NCI-H2107 (cell line): Measurements from ENCODE around the gene RFX3.
"Not testable (repeated sequence)": the region's sequence is repeated elsewhere in the genome, so short reads cannot be mapped to it uniquely, and the experiment has no call there.

Experiments used
- DNase-seq: peaks from one replicate; lab custom pipeline; 2025; lab: John Stamatoyannopoulos, UW

Gene RFX3

GRCh38 chr9:3343671-3344070 lies 182.1 kb downstream of the RFX3 start:
- DNase-seq = no peak

- no peak for DNase-seq
These were observed 183.5 kb downstream of the RFX3 start for GRCh38 chr9:3342159-3342777.

GRCh38 chr9:3337515-3338225 lies 188.1 kb downstream of the RFX3 start:
- DNase-seq = no peak

GRCh38 chr9:3336951-3337350 lies 188.8 kb downstream of the RFX3 start:
- DNase-seq = no peak

GRCh38 chr9:3332802-3333201 lies 193.0 kb downstream of the RFX3 start:
- no peak for DNase-seq

- no peak for DNase-seq
These were observed 194.0 kb downstream of the RFX3 start for GRCh38 chr9:3331801-3332200.

GRCh38 chr9:3330792-3331420 lies 194.9 kb downstream of the RFX3 start:
- DNase-seq = no peak

GRCh38 chr9:3329361-3329760 lies 196.4 kb downstream of the RFX3 start:
- no peak for DNase-seq

GRCh38 chr9:3323714-3324113 lies 202.1 kb downstream of the RFX3 start:
- no peak for DNase-seq

- no peak for DNase-seq
These were observed 204.6 kb downstream of the RFX3 start for GRCh38 chr9:3321186-3321585.

GRCh38 chr9:3312595-3312994 lies 213.2 kb downstream of the RFX3 start:
- not testable (repeated sequence) for DNase-seq

GRCh38 chr9:3308609-3309008 lies 217.2 kb downstream of the RFX3 start:
- DNase-seq = no peak

- DNase-seq = not testable (repeated sequence)
These were observed 221.4 kb downstream of the RFX3 start for GRCh38 chr9:3304388-3304787.

- DNase-seq = no peak
These were observed 225.9 kb downstream of the RFX3 start for GRCh38 chr9:3299872-3300271.

- DNase-seq = no peak
These were observed 229.3 kb downstream of the RFX3 start for GRCh38 chr9:3296536-3296935.

GRCh38 chr9:3292311-3292710 lies 233.5 kb downstream of the RFX3 start:
- no peak for DNase-seq

GRCh38 chr9:3290231-3290840 lies 235.5 kb downstream of the RFX3 start:
- DNase-seq = no peak

GRCh38 chr9:3288686-3289085 lies 237.1 kb downstream of the RFX3 start:
- DNase-seq = no peak

- no peak for DNase-seq
These were observed 240.2 kb downstream of the RFX3 start for GRCh38 chr9:3285365-3286161.

GRCh38 chr9:3282365-3282764 lies 243.4 kb downstream of the RFX3 start:
- DNase-seq = no peak

- no peak for DNase-seq
These were observed 244.4 kb downstream of the RFX3 start for GRCh38 chr9:3281399-3281798.

GRCh38 chr9:3277200-3277599 lies 248.6 kb downstream of the RFX3 start:
- DNase-seq = no peak
